HG03469 (cell line): Measurements from ENCODE around the gene MEIS1.

Source experiments
- ATAC-seq: cut with Tn5 transposase; IDR thresholded peaks from one replicate; pipeline ENCODE4 v1.9.1; 2021; ENCODE audit warnings: mild to moderate bottlenecking, moderate library complexity, moderate number of reproducible peaks; ENCODE audit not compliant: unreplicated experiment

The MEIS1 gene

DNA sequence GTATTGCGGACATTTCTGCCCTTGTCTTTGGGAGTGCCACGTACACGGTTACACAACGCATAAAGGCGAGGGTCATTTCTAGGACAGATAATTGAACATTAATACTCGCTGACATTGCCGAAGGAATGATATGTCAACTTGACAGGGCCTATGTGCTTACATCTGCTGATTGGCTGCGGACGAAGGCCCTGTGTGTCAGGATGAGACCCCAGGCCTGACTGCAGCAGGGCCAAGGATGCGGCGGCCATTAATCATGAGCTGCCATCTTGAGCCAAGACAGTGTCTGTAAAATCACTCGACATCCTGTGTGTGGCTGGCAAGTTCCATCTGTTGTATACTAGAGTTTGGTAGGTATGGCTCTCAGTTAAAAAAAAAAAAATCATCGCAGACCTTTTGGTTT, 96.6 kb downstream of the MEIS1 start:
- ATAC-seq: no peak

DNA sequence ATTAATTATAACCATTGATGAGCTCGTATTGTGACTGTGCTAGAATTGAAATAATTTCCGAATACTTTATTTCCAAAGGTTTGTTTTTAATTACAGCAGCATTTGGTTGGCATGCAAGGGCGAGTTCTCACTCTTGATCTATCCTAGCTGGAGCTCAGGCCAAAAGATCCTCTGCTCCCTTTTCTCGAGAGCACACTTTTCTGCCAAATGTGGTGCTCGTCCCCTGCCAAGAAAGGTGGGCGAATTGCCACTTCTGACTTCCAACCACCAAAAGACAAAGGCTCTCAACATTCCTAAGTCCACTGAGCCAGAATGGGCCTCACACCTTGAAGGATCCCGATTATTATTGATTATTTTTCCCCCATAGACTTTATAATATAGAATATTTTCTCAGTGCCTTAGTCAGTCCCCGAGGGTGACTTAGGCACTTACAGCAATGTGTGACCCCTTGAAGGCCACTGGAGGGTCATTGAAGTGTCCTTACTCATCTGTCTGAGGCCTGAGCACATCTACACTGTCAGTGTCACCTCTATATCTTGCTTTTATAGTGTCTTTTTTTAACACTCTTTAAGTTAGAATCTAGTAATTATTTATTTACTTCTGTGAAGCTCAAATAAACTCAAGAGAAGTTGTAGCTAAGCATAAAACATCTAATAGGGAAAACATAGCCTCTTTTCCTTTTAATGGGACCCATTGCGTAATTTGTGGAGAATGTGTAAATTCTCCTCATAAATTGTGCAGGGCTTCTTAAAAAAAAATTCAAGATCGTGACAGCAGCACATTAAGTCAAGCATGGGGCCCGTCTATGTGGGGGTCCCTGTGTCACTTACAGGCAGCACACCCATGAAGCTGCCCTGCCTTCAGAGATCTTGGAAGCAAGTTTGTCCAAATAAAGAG, 98.3 kb downstream of the MEIS1 start:
- no peak for ATAC-seq

DNA sequence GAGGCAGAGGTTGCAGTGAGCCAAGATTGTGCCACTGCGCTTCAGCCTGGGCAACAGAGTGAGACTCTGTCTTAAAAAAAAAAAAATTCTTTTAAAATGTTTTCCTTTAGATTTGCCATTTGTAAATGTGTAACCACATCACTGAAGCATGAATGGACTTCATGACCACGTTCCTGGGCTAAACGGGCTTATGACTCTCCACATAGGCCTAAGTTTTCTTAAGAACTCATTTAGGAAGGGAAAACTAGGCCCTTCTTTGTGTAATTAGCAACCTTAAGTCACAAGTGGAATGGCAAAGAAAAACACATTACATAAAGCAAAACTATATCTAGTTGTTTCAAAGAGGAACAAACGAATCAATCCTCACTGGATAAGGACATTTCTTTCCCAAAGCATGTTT, 99.5 kb downstream of the MEIS1 start:
- no peak for ATAC-seq

DNA sequence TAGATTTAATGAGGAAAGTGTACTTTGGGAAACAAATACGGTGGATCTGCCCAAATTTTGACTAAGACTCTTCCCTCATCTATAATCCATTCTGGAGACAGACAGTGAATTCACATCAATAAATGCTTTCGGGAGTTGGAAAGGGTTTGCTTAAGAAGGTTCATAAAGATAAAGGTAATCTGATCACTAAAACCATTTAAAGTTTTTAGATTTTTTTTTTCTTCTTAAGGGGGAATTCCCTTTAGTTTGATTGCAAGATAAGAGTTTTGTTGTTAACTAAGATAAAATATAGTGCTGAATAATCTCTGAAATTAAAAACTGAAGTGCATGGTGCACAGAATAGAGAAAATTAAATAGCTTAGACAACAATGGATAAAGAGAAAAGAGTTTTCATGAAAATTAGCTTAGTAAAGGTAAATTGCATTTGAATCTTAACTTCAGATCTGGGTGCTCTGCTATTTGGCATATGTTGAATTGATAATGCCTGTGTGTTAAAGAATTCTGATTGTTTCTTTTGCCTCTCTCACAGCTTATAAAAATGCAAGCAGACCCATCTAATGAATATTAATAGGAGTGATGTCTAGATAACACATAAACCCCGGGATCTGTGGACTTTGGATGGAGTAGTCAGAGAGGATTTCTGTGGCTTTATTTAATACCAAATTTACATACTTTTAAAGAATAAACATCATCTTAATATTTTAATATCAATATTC, 100.8 kb downstream of the MEIS1 start:
- ATAC-seq: no peak

DNA sequence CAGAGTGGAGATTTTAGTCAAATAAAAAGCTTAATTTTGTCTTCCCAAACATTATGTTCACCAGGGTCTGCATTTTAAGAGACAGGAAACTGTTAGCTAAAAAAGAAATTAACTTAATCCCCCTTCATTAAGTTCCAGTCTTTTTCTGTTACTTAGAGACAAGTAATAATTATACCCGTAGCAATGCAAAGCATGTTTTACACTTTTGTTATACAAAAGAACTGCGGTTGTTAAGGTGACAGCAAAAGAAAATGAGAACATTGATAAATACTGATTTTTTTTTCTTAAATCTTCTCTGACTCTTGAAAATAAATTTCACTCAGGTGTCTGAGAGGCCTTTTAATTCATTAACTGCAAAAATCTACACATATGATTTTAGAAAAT, 101.4 kb downstream of the MEIS1 start:
- no peak for ATAC-seq

DNA sequence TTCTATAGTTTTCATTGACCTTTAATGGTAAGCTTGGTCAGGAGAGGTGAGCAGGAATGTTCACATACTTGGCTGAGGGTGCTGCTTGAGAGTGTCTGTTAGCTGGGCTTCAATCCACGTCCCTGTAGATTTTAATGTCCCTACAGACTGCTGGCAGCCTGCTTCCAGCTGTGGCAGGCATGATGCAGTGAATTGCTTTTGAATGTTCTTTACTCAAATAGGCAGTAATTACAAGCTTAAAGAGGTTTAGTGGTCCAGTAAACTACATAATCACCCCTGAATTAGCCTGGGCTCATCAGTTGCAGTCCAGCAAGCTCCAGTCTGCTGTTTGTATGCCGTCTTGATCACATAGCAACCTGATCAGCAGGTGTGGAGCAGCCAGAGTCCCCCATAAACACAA, 102.1 kb downstream of the MEIS1 start:
- ATAC-seq: no peak

DNA sequence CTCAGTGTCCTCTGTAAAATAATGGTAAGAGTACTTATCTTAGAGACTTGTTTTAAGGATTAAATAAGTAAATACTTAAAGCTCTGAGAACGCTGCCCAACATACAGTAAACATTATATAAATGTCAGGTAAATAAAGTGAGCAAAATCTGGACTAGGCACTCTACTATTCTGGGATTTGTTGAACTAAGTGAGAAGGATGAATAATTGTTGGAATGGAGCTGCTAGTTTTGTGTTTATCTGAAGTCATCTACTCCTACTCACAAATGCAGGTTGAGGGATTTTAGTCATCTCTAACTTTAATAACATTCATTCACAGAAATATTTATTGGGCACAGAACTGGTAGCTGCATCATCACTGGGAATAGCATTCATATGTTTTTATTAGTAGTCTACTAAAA, 103.4 kb downstream of the MEIS1 start:
- ATAC-seq: no peak

DNA sequence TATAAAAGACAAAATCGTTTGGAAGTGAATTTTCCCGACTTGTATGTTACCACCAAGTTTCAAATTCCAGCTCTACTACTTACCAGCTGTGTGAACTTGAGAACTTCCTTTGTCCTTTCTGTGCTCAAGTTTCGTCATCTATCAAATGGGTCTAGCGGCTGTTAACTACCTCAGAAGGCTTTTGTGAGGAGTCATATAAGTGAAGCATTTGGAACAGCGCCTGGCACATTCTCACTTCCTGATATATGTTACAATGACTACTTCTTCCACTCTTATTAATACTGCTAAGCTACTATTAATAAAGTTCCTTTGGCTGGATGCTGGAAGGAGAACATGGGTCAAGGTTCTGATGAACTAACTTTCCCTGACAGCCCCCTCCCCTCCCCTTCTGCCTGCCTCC, 104.5 kb downstream of the MEIS1 start:
- no peak for ATAC-seq

DNA sequence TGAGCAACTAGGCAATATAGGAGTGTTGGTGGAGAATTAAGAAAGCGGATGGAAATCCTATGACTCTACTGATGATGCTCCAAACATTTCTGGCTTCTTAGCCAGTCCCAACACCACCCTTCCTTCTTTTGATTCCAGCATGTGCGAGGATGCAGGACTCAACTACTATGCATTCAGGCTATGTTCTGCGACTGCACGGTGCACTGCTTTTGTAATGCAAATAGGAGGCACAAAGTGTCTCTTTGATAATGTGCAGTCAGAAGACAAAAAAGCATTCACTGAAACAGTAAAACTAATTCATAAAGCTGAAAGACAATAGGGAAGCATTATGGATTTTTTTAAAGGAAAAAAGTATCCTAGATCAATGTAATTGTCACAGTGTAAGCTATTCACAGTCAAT, 106.7 kb downstream of the MEIS1 start:
- ATAC-seq: no peak

DNA sequence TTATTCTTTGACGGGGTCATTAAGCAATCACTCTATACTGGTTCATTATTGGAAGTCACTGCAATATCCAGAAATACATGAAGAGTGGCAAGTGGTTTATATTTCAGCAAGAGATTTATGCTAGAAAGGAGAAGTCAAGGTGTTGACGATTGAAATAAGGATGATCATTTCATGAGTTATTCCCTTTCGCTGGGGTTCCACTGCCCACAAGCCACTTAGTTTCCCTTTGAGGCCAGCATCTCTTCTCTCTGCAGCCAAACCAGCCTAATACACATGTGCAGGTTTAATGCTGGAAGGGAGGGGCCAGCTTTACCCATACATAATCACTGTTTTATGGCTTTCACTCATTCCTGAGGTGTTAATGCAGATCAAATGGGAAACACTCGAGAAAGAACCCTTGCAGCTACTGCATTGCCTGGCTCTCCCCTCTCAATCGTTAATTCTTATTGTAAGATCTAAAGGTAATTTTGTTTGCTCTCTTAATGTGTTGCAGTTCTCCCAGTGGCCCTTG, 108.4 kb downstream of the MEIS1 start:
- no peak for ATAC-seq

DNA sequence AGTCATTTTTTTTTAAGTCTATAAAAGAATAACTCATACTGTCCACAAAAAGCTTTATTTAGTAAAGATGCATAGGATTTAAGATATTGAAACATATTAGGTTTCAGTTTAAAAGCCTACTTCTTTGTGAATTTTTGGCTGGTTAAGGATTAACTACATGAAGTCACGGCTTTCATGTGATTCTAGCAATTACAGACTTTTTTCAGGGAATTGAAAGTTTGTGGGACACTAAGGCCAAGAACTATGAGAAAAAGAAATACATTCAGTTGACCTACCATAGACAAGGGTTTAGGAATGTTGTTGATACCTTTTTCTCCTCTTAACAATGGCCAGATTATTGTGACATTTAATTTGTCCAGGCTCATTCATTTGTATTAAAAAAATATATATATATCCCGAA, 109.3 kb downstream of the MEIS1 start:
- ATAC-seq: no peak

DNA sequence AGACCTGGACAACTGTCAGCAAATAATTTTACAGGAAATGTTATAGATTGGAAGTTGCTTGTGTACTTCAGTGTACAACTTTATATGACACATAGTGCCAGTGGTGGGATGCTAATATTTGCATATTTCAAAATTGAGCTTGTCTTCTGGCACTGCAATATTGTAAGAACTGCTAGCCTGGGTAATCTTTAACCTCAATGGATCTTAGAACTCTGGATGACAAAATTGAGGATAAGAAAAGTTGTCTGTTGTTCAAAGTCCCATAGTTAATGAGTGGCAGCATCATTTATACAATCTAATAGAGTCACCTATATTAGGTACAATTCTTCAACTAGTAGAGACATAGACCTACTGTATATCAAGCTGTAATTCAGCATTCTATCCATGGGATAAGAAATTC, 110.3 kb downstream of the MEIS1 start:
- no peak for ATAC-seq

DNA sequence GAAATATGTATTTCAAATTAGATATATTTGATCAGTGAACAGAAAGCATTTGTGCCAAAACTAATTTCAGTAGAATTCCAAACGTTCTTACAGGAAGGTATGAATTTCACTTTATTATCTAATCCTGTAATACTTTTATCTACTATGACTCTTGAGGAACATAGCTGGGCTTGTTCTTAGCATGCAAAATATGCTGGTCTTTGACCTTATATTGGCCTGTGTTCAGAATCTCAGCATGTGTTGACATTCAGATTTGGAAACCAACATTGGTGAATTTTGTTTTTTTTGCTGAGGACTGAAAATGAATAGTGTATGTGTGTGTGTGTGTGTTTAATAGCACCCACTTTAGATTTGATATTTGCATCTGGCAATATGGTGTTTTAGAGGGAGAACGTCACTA, 112.2 kb downstream of the MEIS1 start:
- no peak for ATAC-seq

DNA sequence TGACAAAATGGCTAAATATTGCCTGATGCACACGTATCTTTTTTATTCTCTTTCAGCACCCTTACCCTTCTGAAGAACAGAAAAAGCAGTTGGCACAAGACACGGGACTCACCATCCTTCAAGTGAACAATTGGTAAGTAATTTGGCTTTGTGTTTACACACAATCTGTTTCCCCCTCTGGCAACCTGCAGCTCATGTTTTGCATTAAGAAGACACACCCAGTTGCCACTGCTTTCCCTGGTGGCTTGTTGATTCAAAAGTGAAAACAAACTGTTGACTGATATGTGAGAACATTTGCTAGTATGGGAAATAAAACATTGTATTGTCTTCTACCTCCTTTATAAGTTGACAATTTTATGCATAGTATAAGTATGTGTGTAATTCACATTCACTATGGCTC, 113.0 kb downstream of the MEIS1 start:
- no peak for ATAC-seq

DNA sequence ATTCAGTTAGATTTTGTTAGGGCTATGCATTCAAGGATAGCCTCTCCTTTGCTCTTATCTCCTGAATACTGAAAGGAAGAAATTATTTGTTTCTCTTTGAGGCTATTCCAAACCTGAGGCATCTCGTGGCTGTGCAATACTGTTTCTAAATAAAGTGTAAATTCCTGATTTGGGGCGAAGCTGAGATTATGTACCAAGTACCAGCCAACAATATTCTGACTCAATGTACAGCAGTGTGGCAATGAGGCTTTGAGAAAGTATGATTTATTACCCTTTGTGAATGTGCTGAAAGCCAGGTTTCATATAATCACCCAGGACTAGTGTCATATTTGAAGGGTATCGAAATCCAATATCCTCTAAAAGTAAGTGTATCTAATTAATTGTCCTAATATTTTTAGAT, 113.5 kb downstream of the MEIS1 start:
- ATAC-seq: no peak

DNA sequence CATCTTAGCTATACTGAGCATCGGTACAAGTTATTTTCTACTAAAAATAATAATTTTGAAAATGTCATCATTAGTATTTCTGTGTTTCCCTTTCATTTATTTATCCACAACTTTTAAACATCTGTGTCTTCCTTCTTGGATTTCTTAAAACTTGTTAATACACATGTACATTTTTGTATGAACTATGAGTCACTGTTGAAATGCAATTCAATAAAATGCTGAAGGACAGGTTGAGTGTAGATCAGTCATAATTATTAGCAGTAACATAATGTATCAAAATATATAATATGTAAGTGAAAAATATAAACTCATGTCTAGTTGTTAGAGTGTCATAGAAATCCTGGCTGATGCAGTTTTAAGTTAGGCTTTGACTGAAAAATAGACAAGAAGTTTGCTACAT, 115.9 kb downstream of the MEIS1 start:
- no peak for ATAC-seq

DNA sequence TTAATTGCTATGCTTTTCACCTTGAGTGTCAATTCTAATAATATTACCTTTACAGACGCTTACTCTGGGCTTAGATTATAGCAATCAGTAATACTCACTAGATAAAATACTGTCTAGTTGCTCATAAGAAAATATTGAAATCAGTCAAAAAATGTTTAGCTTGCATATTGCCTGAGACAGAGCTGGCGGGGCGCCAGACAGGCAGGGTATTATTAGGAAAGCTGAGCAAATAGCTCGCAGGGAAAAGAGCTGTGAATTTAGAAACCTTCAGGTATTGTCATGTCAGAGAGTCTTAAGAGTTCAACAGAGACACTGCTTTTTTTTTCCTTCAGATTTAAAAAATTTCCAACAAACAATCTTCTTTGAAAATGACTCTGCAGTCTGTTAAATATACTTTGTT, 118.4 kb downstream of the MEIS1 start:
- ATAC-seq: no peak

DNA sequence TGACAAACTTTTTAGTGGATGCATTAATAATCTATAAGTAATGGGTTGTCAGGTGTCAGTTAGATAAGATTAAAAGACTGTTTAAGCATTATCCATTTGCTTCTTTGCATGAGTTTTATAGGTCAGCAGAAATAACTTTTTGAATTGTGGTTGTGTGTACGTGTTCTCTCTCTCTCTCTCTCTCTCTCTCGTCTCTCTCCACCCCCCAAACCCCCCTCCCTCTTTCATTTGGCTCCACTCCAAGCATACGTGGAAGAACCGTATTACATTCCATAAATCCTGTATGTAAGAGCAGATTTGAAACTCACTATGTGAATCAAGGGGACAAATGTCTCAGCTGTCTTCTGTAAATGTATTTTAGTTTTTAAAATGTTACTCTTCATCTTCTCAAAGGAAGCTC, 120.2 kb downstream of the MEIS1 start:
- no peak for ATAC-seq

DNA sequence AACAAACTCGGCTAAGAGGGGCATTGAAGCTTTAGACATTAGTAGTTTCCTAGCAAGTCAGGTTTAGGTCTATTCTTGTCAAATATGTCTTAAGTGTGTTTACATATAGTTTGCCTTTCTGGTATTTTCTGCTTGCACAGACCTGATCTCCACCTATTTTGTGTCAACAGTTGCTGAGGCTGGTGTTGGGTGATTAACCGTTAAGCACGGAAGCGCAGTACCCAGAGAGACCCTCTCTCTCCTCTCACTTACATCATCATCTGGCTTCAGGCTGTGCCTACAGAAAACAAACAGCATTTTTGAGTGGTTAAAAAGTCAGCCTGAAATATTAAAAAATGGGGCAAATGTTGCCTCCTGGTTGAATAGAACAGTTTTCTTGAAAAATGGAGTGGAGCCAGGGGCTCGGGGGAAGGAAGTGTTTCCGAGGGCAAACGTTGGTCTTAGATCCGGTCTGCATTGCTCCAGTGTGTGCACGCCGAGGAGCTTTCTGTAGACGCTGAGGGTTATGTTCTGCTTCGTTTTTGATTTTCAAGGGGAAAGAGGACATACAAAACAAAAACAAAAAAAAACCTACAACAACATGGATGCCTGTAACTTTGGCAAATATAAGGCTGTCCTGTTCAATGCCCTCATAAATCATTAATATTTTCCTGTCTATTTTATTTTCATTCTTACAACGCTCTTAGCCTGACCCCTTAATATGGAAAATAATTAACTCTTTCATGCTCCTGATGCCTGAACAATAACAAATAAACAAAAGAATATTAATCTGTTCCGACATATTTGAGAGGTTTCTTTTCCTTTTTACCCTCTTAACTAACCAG, 120.8 kb downstream of the MEIS1 start:
- no peak for ATAC-seq

DNA sequence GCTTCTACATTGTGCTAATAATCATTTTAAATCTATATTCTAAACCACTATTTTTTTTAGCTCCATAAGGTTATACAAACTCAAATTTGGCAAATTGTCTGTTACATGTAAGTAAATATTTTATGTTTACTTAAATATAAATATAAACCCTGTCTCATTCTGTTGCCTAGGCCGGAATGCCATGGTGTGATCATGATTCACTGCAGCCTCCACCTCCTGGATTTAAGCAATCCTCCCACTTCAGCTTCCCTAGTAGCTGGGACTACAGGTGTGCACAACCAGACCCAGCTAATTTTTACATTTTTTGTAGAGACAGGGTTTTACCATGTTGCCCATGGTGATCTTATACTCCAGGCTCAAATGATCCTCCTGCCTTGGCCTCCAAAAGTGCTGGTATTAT, 124.7 kb downstream of the MEIS1 start:
- ATAC-seq: no peak

DNA sequence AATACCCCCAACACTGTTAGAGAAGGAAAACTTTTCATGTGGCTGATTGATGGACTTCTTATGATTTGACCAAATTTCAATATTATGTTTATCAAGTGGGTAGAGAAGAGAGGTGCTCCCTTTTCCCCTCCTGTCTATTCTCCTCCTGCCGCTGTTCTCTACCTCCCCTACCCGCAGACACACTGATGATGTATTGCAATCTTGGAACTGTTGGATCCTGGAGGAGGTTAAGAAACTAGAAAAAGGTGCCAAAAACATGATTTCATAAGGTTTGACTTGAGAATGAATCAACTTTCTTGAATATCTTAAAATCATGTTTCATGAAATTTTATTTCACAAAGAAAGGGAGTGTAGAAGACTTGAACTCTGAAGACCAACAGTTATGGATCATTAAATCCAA, 125.8 kb downstream of the MEIS1 start:
- ATAC-seq: no peak
